DND-41 (cell line): Measurements from ENCODE around the gene NTN1.

Experiments
- ATAC-seq: fragments of 200-7000 bp; cut with Tn5 transposase; 3 replicates; pipeline ENCODE4 v1.9.1; 2021; ENCODE audit warnings: low read depth; ENCODE audit not compliant: insufficient read depth
- DNase-seq: peaks from one replicate; pipeline ENCODE4 v3.0.0-alpha.2; 2020
- H2AFZ ChIP-seq: 2 replicates; pipeline ENCODE4 v1.6.0; 2012; ENCODE audit warnings: low read depth, low read length
- H3K27ac ChIP-seq: 2 replicates; pipeline ENCODE4 v1.5.1; 2012; ENCODE audit warnings: low read length, inconsistent platforms
- H3K27me3 ChIP-seq: fragments of 200-600 bp; sonication (generic); 2 replicates; pipeline ENCODE4 v1.6.0; 2012; ENCODE audit warnings: low read length, mild to moderate bottlenecking, inconsistent platforms; ENCODE audit not compliant: insufficient read depth, poor library complexity
- H3K36me3 ChIP-seq: 2 replicates; pipeline ENCODE4 v1.5.1; 2012; ENCODE audit warnings: low read length, inconsistent platforms; ENCODE audit not compliant: insufficient read depth
- H3K4me1 ChIP-seq: 2 replicates; pipeline ENCODE4 v1.5.1; 2012; ENCODE audit warnings: mild to moderate bottlenecking, low read length; ENCODE audit not compliant: insufficient read depth
- H3K4me2 ChIP-seq: 2 replicates; pipeline ENCODE4 v1.6.0; 2012; ENCODE audit warnings: mild to moderate bottlenecking, moderate library complexity, low read length, inconsistent platforms; ENCODE audit not compliant: insufficient read depth
- H3K4me3 ChIP-seq, 2 experiments: fragments of 200-600 bp in 1 of 2; shearing (Covaris generic) in 1 of 2; 2 replicates each; pipeline ENCODE4 v1.5.1; 2012 to 2016; ENCODE audit warnings: inconsistent platforms in 2 of 2, low read length in 2 of 2, mild to moderate bottlenecking in 2 of 2, low read depth in 1 of 2, moderate library complexity in 1 of 2
- H3K79me2 ChIP-seq: 2 replicates; pipeline ENCODE4 v1.6.0; 2012; ENCODE audit warnings: low read length, inconsistent platforms; ENCODE audit not compliant: insufficient read depth
- H3K9ac ChIP-seq: 2 replicates; pipeline ENCODE4 v1.6.0; 2012; ENCODE audit warnings: low read depth, mild to moderate bottlenecking, inconsistent platforms, low read length, moderate library complexity
- H3K9me3 ChIP-seq: 2 replicates; pipeline ENCODE4 v1.5.1; 2012; ENCODE audit warnings: low read length, moderate library complexity, mild to moderate bottlenecking, inconsistent platforms; ENCODE audit not compliant: insufficient read depth, severe bottlenecking
- H4K20me1 ChIP-seq: 2 replicates; pipeline ENCODE4 v1.6.0; 2012; ENCODE audit warnings: low read length; ENCODE audit not compliant: insufficient read depth
- EZH2 ChIP-seq: IDR thresholded peaks from 3 replicates; pipeline ENCODE4 v1.6.1; 2012; ENCODE audit warnings: borderline replicate concordance, low read depth, mild to moderate bottlenecking, moderate library complexity, low read length, inconsistent platforms; ENCODE audit not compliant: severe bottlenecking
- TF ChIP-seq, protein P1 (sequence below): IDR thresholded peaks from 2 replicates; pipeline ENCODE4 v1.5.1; 2012; ENCODE audit warnings: borderline replicate concordance, low read length, moderate library complexity, mild to moderate bottlenecking; ENCODE audit not compliant: poor library complexity, severe bottlenecking; ENCODE audit errors: extremely low read depth

Gene NTN1

DNA sequence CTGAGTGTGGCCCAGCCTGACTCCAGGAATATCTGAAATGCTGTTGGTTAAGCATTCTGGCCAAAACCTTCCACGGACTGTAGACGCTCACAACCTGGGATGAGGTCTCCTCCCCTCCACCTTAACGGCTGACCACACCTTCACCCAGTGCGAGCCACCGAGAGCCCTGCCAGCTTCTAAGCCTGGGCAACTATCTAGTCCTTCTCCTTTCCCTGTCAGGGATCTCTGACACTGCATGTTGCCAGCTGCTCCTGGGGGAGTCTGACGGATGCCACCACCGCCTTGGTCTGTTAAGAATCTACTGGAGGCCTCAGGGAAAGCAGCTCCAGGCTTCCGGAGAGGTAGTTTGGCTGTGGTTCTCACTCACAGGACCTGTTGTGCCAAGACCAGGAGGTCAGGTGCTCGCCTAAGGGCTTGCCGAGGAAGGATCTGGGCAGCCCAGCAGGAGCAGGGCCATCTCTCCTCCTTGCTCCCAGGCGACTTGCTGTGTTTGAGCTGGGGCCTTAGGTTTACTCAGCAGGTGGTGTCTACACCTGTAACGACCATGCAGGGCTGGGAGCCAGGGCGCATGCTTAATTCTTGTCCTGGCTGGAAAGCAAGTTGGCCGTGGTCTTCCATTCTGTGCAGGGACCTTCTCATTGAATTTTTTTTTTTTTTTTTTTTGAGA, 111.8 kb downstream of the NTN1 start:
- Histone ChIP-seq H2AFZ (no peak overlapping the region), H3K4me2 (no peak overlapping the region), H3K9ac (no peak overlapping the region), H4K20me1 (no peaks in the 10 kb centered on the region; the same call in 1 of the 2 replicates), H3K36me3 (no peaks in the 10 kb centered on the region), H3K9me3 (no peaks in the 10 kb centered on the region), H3K4me1 (no peaks in the 10 kb centered on the region), H3K27me3 (no peaks in the 10 kb centered on the region), H3K4me3 (no peak overlapping the region), H3K27ac (no peak overlapping the region), H3K79me2 (no peaks in the 10 kb centered on the region)
- ATAC-seq = no peak
- no peak for DNase-seq
- TF ChIP-seq EZH2 = no peak
- TF ChIP-seq, protein P1, sequence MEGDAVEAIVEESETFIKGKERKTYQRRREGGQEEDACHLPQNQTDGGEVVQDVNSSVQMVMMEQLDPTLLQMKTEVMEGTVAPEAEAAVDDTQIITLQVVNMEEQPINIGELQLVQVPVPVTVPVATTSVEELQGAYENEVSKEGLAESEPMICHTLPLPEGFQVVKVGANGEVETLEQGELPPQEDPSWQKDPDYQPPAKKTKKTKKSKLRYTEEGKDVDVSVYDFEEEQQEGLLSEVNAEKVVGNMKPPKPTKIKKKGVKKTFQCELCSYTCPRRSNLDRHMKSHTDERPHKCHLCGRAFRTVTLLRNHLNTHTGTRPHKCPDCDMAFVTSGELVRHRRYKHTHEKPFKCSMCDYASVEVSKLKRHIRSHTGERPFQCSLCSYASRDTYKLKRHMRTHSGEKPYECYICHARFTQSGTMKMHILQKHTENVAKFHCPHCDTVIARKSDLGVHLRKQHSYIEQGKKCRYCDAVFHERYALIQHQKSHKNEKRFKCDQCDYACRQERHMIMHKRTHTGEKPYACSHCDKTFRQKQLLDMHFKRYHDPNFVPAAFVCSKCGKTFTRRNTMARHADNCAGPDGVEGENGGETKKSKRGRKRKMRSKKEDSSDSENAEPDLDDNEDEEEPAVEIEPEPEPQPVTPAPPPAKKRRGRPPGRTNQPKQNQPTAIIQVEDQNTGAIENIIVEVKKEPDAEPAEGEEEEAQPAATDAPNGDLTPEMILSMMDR = no peak

DNA sequence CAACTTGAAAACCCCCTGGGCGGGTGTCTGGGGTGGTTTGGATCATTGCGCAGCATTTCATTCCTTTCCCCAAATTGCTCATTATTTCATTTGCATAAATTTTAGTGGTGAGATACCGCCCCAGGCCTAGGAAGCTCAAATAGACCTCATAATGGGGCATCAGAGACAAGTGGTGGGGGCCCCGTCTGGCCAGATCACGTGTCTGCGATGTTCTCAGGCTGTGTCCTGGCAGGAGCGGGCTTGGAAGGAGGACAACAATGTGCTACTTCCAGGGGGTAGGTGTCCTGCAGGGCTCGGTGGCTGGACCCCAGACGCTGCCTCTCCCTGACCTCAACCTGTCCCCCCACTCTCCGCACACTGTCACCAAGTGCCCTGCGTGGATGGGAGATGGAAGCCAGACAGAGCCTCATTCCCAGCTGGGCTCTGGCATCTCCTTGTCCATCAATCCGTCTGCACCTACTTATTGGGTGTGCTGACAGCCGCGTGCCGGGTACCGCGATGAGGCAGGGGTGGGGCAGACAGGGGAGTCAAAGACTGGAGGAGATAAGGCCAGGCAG, 116.9 kb downstream of the NTN1 start:
- Histone ChIP-seq H3K4me2 (no peak overlapping the region), H3K27me3 (no peaks in the 10 kb centered on the region), H4K20me1 (no peaks in the 10 kb centered on the region), H3K27ac (no peak overlapping the region), H3K9ac (no peak overlapping the region), H3K4me1 (no peaks in the 10 kb centered on the region), H3K79me2 (no peaks in the 10 kb centered on the region), H3K9me3 (no peaks in the 10 kb centered on the region), H3K4me3 (no peak overlapping the region), H3K36me3 (no peaks in the 10 kb centered on the region), H2AFZ (no peak overlapping the region)
- DNase-seq (no peak), ATAC-seq (no peak)
- TF ChIP-seq, protein P1 = no peak
- no peak for TF ChIP-seq EZH2

DNA sequence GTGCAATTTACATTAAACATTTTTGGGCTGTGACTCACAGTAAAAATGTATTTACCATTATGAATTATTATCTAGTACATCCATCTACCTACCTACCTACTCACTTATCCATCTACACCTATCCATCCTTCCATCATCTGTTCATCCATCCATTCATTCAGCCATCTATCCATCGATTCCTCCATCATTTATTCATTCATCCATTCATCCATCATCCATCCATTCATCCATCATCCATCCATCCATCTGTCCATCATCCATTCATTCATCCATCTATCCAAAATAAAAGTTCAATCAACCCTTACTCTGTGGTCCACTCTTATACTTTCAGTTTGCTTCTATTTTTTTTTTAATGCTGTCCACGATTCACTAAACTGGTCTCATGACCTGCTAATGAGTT, 118.4 kb downstream of the NTN1 start:
- Histone ChIP-seq H4K20me1 (no peaks in the 10 kb centered on the region), H3K79me2 (no peaks in the 10 kb centered on the region), H3K4me1 (no peaks in the 10 kb centered on the region), H3K9ac (no peak overlapping the region), H3K4me2 (no peak overlapping the region), H3K27me3 (no peaks in the 10 kb centered on the region), H3K27ac (no peak overlapping the region), H2AFZ (no peak overlapping the region), H3K4me3 (no peak overlapping the region), H3K9me3 (no peaks in the 10 kb centered on the region), H3K36me3 (no peaks in the 10 kb centered on the region)
- DNase-seq (no peak), ATAC-seq (no peak)
- TF ChIP-seq, protein P1 = no peak
- TF ChIP-seq EZH2 = no peak
